ENCODE results near the gene CA10. TPM values are rescaled to one million over a fixed set of nuclear protein-coding genes. Genes with fewer than 3 reads are reported as not detected.
A peak's percentile ranks its signal among the peaks of the same experiment; 100 is the strongest.

Gene CA10
- total RNA-seq, 4 donors from 2014 or later: not detected

GRCh38 chr17:51740531-51740930 is 418.0 kb downstream of the CA10 start:
- DNase-seq (ENCODE audit: low spot score in 2 of 2): no peak
- H3K4me1 ChIP-seq: no peaks in the 10 kb centered on the region
- H3K36me3 ChIP-seq: no peaks in the 10 kb centered on the region
- no peak overlapping the region for H3K4me3 ChIP-seq
- H3K9me3 ChIP-seq: no peaks in the 10 kb centered on the region
- TF ChIP-seq CTCF (IDR thresholded peaks at IDR 0.05): no peak
- no peak overlapping the region for H3K27ac ChIP-seq
- H3K27me3 ChIP-seq: no peaks in the 10 kb centered on the region
- WGBS: 60% methylated on average over 5 of the region's 5 CpGs

GRCh38 chr17:51739245-51739886 is 419.1 kb downstream of the CA10 start:
- Histone ChIP-seq H3K27me3 (no peaks in the 10 kb centered on the region), H3K27ac (no peak overlapping the region), H3K36me3 (no peaks in the 10 kb centered on the region), H3K9me3 (no peaks in the 10 kb centered on the region), H3K4me1 (no peaks in the 10 kb centered on the region), H3K4me3 (no peak overlapping the region)
- no peak for DNase-seq (ENCODE audit: low spot score in 2 of 2)
- TF ChIP-seq CTCF (IDR thresholded peaks at IDR 0.05): no peak
- TF ChIP-seq POLR2A (IDR thresholded peaks at IDR 0.05): no peak
- TF ChIP-seq EP300 (IDR thresholded peaks at IDR 0.05): no peak
- no peak for TF ChIP-seq POLR2AphosphoS5 (IDR thresholded peaks at IDR 0.05)
- WGBS: 88% methylated on average over 6 of the region's 6 CpGs

GRCh38 chr17:51736356-51736755 is 422.2 kb downstream of the CA10 start:
- no peaks in the 10 kb centered on the region for H3K27me3 ChIP-seq
- H3K36me3 ChIP-seq: no peaks in the 10 kb centered on the region
- WGBS: 87% methylated on average over 2 of the region's 2 CpGs
- no peak overlapping the region for H3K4me3 ChIP-seq
- no peak for DNase-seq (ENCODE audit: low spot score in 2 of 2)
- no peak overlapping the region for H3K27ac ChIP-seq
- no peak for TF ChIP-seq POLR2A (IDR thresholded peaks at IDR 0.05)
- TF ChIP-seq EP300 (IDR thresholded peaks at IDR 0.05): no peak
- TF ChIP-seq CTCF (IDR thresholded peaks at IDR 0.05): no peak
- no peak for TF ChIP-seq POLR2AphosphoS5 (IDR thresholded peaks at IDR 0.05)
- H3K9me3 ChIP-seq: no peaks in the 10 kb centered on the region
- no peaks in the 10 kb centered on the region for H3K4me1 ChIP-seq

- 95% methylated on average over 2 of the region's 2 CpGs for WGBS
- no peaks in the 10 kb centered on the region for H3K36me3 ChIP-seq
Observed at GRCh38 chr17:51734976-51735375, 423.5 kb downstream of the CA10 start.

GRCh38 chr17:51734462-51734861 is 424.1 kb downstream of the CA10 start:
- TF ChIP-seq CTCF (IDR thresholded peaks at IDR 0.05): peak in 1 of 2 donors; percentile 63
- no peak for TF ChIP-seq POLR2A (IDR thresholded peaks at IDR 0.05)
- H3K4me3 ChIP-seq: no peak overlapping the region
- no peaks in the 10 kb centered on the region for H3K4me1 ChIP-seq
- H3K36me3 ChIP-seq: no peaks in the 10 kb centered on the region
- no peaks in the 10 kb centered on the region for H3K27me3 ChIP-seq
- H3K27ac ChIP-seq: no peak overlapping the region
- 60% methylated on average over 4 of the region's 4 CpGs for WGBS
- H3K9me3 ChIP-seq: no peaks in the 10 kb centered on the region
- no peak for DNase-seq (ENCODE audit: low spot score in 2 of 2)

More at GRCh38 chr17:51734976-51735375, 423.5 kb downstream of the CA10 start:
- Histone ChIP-seq H3K27me3 (no peaks in the 10 kb centered on the region), H3K4me3 (no peak overlapping the region), H3K4me1 (no peaks in the 10 kb centered on the region), H3K9me3 (no peaks in the 10 kb centered on the region), H3K27ac (no peak overlapping the region)
- no peak for DNase-seq (ENCODE audit: low spot score in 2 of 2)
- no peak for TF ChIP-seq POLR2AphosphoS5 (IDR thresholded peaks at IDR 0.05)
- no peak for TF ChIP-seq CTCF (IDR thresholded peaks at IDR 0.05)
- no peak for TF ChIP-seq POLR2A (IDR thresholded peaks at IDR 0.05)
- TF ChIP-seq EP300 (IDR thresholded peaks at IDR 0.05): no peak
